Right lobe of liver (tissue), 4 donors: Measurements from ENCODE around the gene RNLS.

Experiments used
- CTCF ChIP-seq, 4 donors: fragments of 200-600 bp in 3 of 4; fragments of 450-650 bp in 1 of 4; IDR thresholded peaks; one replicate each; pipeline versions ENCODE4 v1.5.1 to v1.8.0; 2016 to 2022; ENCODE audit warnings: antibody characterized with exemption in 4 of 4, mild to moderate bottlenecking in 2 of 4
- POLR2A ChIP-seq: fragments of 450-650 bp; IDR thresholded peaks from one replicate; pipeline ENCODE4 v1.6.1; 2017; ENCODE audit warnings: antibody characterized with exemption, mild to moderate bottlenecking
- donor health status: DM: no; HTN: no; CAD: no.
- donor health status: DM: no; HTN: no; CAD: no.
- donor health status: DM: no; HTN: yes; CAD: no.

- no peak for TF ChIP-seq CTCF (IDR thresholded peaks at IDR 0.05)
- TF ChIP-seq POLR2A = no peak
Measured at GRCh38 chr10:88274286-88274685, 308.8 kb downstream of the RNLS start.
